IMR-90 (cell line): ENCODE results near the gene TMEM43. TPM values are rescaled to one million over a fixed set of nuclear protein-coding genes. Genes with fewer than 3 reads are reported as not detected.

Experiments used
- ATAC-seq: fragments of 200-7000 bp; cut with Tn5 transposase; 2 replicates; pipeline ENCODE4 v1.9.1; 2020; ENCODE audit warnings: low read depth, mild to moderate bottlenecking, moderate library complexity
- BruUV-seq: library from RNA; stranded (reverse); fragments of 400-500 nt; replicated peaks from 2 replicates; lab custom pipeline; 2021; lab: Mats Ljungman, UMichigan
- CTCF ChIA-PET: fragments of 300-600 bp; formaldehyde crosslinking; extraction: SDS; loops from one replicate; lab custom pipeline; 2021; ENCODE audit warnings: antibody characterized with exemption; lab: Yijun Ruan, JAX
- POLR2A ChIA-PET: fragments of 300-600 bp; sonication (Branson Sonifier 250); formaldehyde crosslinking; loops from one replicate; lab custom pipeline; 2022; ENCODE audit warnings: antibody characterized with exemption; ENCODE audit not compliant: unreplicated experiment; lab: Charles Lee
- DNase-seq: peaks from one replicate; pipeline ENCODE4 v3.0.0; 2013
- H2AFZ ChIP-seq: replicated peaks from 2 replicates; pipeline ENCODE3; 2013; ENCODE audit warnings: low read length, mild to moderate bottlenecking; ENCODE audit not compliant: poor library complexity
- H2AK5ac ChIP-seq: 2 replicates; pipeline ENCODE4 v1.6.1; 2013; ENCODE audit warnings: low read depth, low read length, inconsistent platforms
- H2AK9ac ChIP-seq: replicated peaks from 2 replicates; pipeline ENCODE3; 2013; ENCODE audit warnings: mild to moderate bottlenecking, low read depth, low read length, moderate library complexity; ENCODE audit not compliant: poor library complexity
- H2BK120ac ChIP-seq: 2 replicates; pipeline ENCODE4 v1.6.1; 2013; ENCODE audit warnings: low read depth, low read length, inconsistent platforms
- H2BK15ac ChIP-seq: 3 replicates; pipeline ENCODE4 v1.6.1; 2013; ENCODE audit warnings: low read depth, low read length, inconsistent platforms
- H2BK20ac ChIP-seq: 2 replicates; pipeline ENCODE4 v1.6.1; 2013; ENCODE audit warnings: low read depth, mild to moderate bottlenecking, inconsistent platforms, low read length, moderate library complexity
- H2BK5ac ChIP-seq: 2 replicates; pipeline ENCODE4 v1.6.1; 2013; ENCODE audit warnings: mild to moderate bottlenecking, low read depth, low read length, inconsistent platforms; ENCODE audit not compliant: poor library complexity, severe bottlenecking
- H3K14ac ChIP-seq: replicated peaks from 2 replicates; pipeline ENCODE4 v1.6.1; 2013; ENCODE audit warnings: low read depth, low read length, inconsistent platforms
- H3K18ac ChIP-seq: 2 replicates; pipeline ENCODE4 v1.6.1; 2013; ENCODE audit warnings: low read depth, low read length, control low read depth
- H3K23ac ChIP-seq: 2 replicates; pipeline ENCODE4 v1.6.1; 2013; ENCODE audit warnings: low read depth, low read length, inconsistent platforms
- H3K27ac ChIP-seq: 2 replicates; pipeline ENCODE4 v1.5.1; 2013; ENCODE audit warnings: mild to moderate bottlenecking, control low read depth, low read length; ENCODE audit not compliant: insufficient read depth
- H3K27me3 ChIP-seq: 2 replicates; pipeline ENCODE4 v1.6.1; 2013; ENCODE audit warnings: low read length; ENCODE audit not compliant: control insufficient read depth, insufficient read depth
- H3K36me3 ChIP-seq: 2 replicates; pipeline ENCODE4 v1.6.1; 2013; ENCODE audit warnings: low read length, mixed read lengths; ENCODE audit not compliant: control insufficient read depth, insufficient read depth
- H3K4ac ChIP-seq: 2 replicates; pipeline ENCODE4 v1.6.1; 2013; ENCODE audit warnings: low read depth, low read length, inconsistent platforms
- H3K4me1 ChIP-seq: 2 replicates; pipeline ENCODE4 v1.6.1; 2013; ENCODE audit warnings: low read length, mixed read lengths; ENCODE audit not compliant: control insufficient read depth, insufficient read depth
- H3K4me2 ChIP-seq: 2 replicates; pipeline ENCODE4 v1.6.1; 2013; ENCODE audit warnings: low read depth, mild to moderate bottlenecking, control low read depth, low read length, moderate library complexity
- H3K4me3 ChIP-seq: 2 replicates; pipeline ENCODE4 v1.5.1; 2013; ENCODE audit warnings: low read depth, mild to moderate bottlenecking, control low read depth, low read length, moderate library complexity; ENCODE audit not compliant: insufficient read depth
- H3K56ac ChIP-seq: 2 replicates; pipeline ENCODE4 v1.6.1; 2013; ENCODE audit warnings: low read length, inconsistent platforms; ENCODE audit not compliant: insufficient read depth; ENCODE audit errors: extremely low read depth
- H3K79me1 ChIP-seq, 2 experiments: 2 replicates each; pipeline ENCODE4 v1.6.1; 2013; ENCODE audit warnings: low read length in 2 of 2, inconsistent platforms in 1 of 2, low read depth in 1 of 2
- H3K9ac ChIP-seq: 2 replicates; pipeline ENCODE4 v1.6.1; 2013; ENCODE audit warnings: low read depth, low read length, control low read depth
- H3K9me1 ChIP-seq: 2 replicates; pipeline ENCODE4 v1.6.1; 2013; ENCODE audit warnings: low read length, inconsistent platforms; ENCODE audit not compliant: insufficient read depth
- H3K9me3 ChIP-seq: 2 replicates; pipeline ENCODE4 v1.6.1; 2013; ENCODE audit warnings: low read length; ENCODE audit not compliant: control insufficient read depth, insufficient read depth
- H4K20me1 ChIP-seq: 2 replicates; pipeline ENCODE4 v1.6.1; 2013; ENCODE audit warnings: low read length, inconsistent platforms; ENCODE audit not compliant: insufficient read depth
- H4K5ac ChIP-seq: 2 replicates; pipeline ENCODE4 v1.6.1; 2013; ENCODE audit warnings: mild to moderate bottlenecking, low read depth, low read length, control low read depth
- H4K8ac ChIP-seq, 2 experiments: 2 replicates each; pipeline ENCODE4 v1.6.1; 2013; ENCODE audit warnings: low read depth in 2 of 2, low read length in 2 of 2, control low read depth in 1 of 2, inconsistent platforms in 1 of 2
- H4K91ac ChIP-seq: 2 replicates; pipeline ENCODE4 v1.6.1; 2013; ENCODE audit warnings: low read depth, low read length, inconsistent platforms; ENCODE audit not compliant: insufficient read depth
- BHLHE40 ChIP-seq: fragments of 150-350 bp; IDR thresholded peaks from 2 replicates; pipeline ENCODE4 v1.6.1; 2016; ENCODE audit warnings: mild to moderate bottlenecking, low read depth, low read length
- CHD1 ChIP-seq: IDR thresholded peaks from 2 replicates; pipeline ENCODE4 v1.6.1; 2012; ENCODE audit warnings: low read depth, low read length, improper control_type of control experiment
- ELK1 ChIP-seq: fragments of 150-350 bp; IDR thresholded peaks from 2 replicates; pipeline ENCODE4 v1.6.1; 2016; ENCODE audit warnings: low read depth, mild to moderate bottlenecking, low read length, moderate library complexity, borderline replicate concordance
- FOS ChIP-seq: fragments of 150-350 bp; IDR thresholded peaks from 2 replicates; pipeline ENCODE4 v1.6.1; 2016; ENCODE audit warnings: low read depth, low read length
- MAFK ChIP-seq: IDR thresholded peaks from 2 replicates; pipeline ENCODE4 v1.6.1; 2012; ENCODE audit warnings: low read depth, low read length, improper control_type of control experiment
- MAZ ChIP-seq: IDR thresholded peaks from 2 replicates; pipeline ENCODE4 v1.6.1; 2012; ENCODE audit warnings: low read depth, mild to moderate bottlenecking, low read length, improper control_type of control experiment, moderate library complexity, borderline replicate concordance
- MXI1 ChIP-seq: IDR thresholded peaks from 2 replicates; pipeline ENCODE4 v1.6.1; 2012; ENCODE audit warnings: low read depth, mild to moderate bottlenecking, low read length, moderate library complexity, borderline replicate concordance
- NFE2L2 ChIP-seq: fragments of 150-350 bp; IDR thresholded peaks from 2 replicates; pipeline ENCODE4 v1.6.1; 2016; ENCODE audit warnings: low read depth, mild to moderate bottlenecking, low read length
- POLR2A ChIP-seq: IDR thresholded peaks from 2 replicates; pipeline ENCODE4 v1.6.1; 2012; ENCODE audit warnings: mild to moderate bottlenecking, low read depth, low read length
- RAD21 ChIP-seq: IDR thresholded peaks from 2 replicates; pipeline ENCODE4 v1.6.1; 2012; ENCODE audit warnings: low read length, improper control_type of control experiment
- RCOR1 ChIP-seq: IDR thresholded peaks from 2 replicates; pipeline ENCODE4 v1.6.1; 2012; ENCODE audit warnings: mild to moderate bottlenecking, low read length, improper control_type of control experiment; ENCODE audit not compliant: insufficient replicate concordance
- RFX5 ChIP-seq: IDR thresholded peaks from 2 replicates; pipeline ENCODE4 v1.8.0; 2012; ENCODE audit warnings: low read depth, mild to moderate bottlenecking, low read length, moderate library complexity
- SMC3 ChIP-seq: fragments of 150-350 bp; IDR thresholded peaks from 2 replicates; pipeline ENCODE4 v1.6.1; 2016; ENCODE audit warnings: low read depth, mild to moderate bottlenecking, antibody characterized with exemption, low read length, moderate library complexity
- WGBS, 2 experiments: methylation state at CpG; one replicate each; pipeline versions ENCODE4 v1.1.5 to v1.1.7; 2013; ENCODE audit warnings: missing lambda C conversion rate in 2 of 2; ENCODE audit not compliant: insufficient read length in 1 of 2; ENCODE audit errors: extremely low coverage in 2 of 2; 5-methylcytosine and 5-hydroxymethylcytosine counted together
- dilution Hi-C: fragments of 300-500 bp; cut with HindIII; formaldehyde crosslinking; loops from one replicate; pipeline ENCODE4 v1.14.3; 2018; ENCODE audit warnings: low sequenced_read_pairs; ENCODE audit not compliant: unreplicated experiment
- in situ Hi-C: fragments of 300-500 bp; cut with MboI; formaldehyde crosslinking; loops from 3 replicates; pipeline ENCODE4 v1.14.3; 2019; ENCODE audit warnings: low sequenced_read_pairs, inconsistent platforms, mixed read lengths
- intact Hi-C: fragments of 100-400 bp; cut with micrococcal nuclease; formaldehyde crosslinking; loops from 2 replicates; pipeline ENCODE4 v1.10.0; 2022
- polyA plus RNA-seq, 3 experiments: library from polyadenylated mRNA; depleted of rRNA; stranded (reverse); fragments of >200 nt; gene quantifications; 2 replicates each; pipeline ENCODE4 v1.2.3, GENCODE V29; 2012; ENCODE audit warnings: low replicate concordance in 1 of 3
- total RNA-seq: library from RNA; depleted of rRNA; stranded (reverse); fragments of >200 nt; gene quantifications from 2 replicates; pipeline ENCODE4 v1.2.3, GENCODE V29; 2012
- TF ChIP-seq, protein P1 (sequence below): fragments of 150-350 bp; IDR thresholded peaks from 2 replicates; pipeline ENCODE4 v1.6.1; 2017; ENCODE audit warnings: mild to moderate bottlenecking, antibody characterized with exemption, low read length, low read depth
- TF ChIP-seq, protein P2 (sequence below): conservative IDR thresholded peaks from 2 replicates; pipeline ENCODE4 v1.5.1; 2012; ENCODE audit warnings: mild to moderate bottlenecking, low read depth, low read length, improper control_type of control experiment

The TMEM43 gene
- total and polyA plus RNA-seq, 2 of the 4 experiments (the other 2 are of a cell fraction) = 109 to 114 TPM

GRCh38 chr3:14175383-14176037 is 50.7 kb downstream of the TMEM43 start:
- ATAC-seq (no peak), DNase-seq (peak; percentile 25)
- no peak overlapping the region for H2AK5ac ChIP-seq
- intact Hi-C loops = loop anchor here (5.0 kb wide), 1 partner anchor 278 kb away; no protein-coding TSS in a partner anchor
- no peaks in the 10 kb centered on the region; the same call in 1 of the 2 replicates for H3K9me1 ChIP-seq
- BruUV-seq = no TSS peak
- H3K9ac ChIP-seq = no peak overlapping the region
- H2BK5ac ChIP-seq = no peak overlapping the region
- no peak overlapping the region for H2BK20ac ChIP-seq
- 0 out of 2 replicates have a peak overlapping the region, but pooled peaks have one; percentile 14 for H3K23ac ChIP-seq
- H3K79me1 ChIP-seq = peaks cover 35 to 53% of the 10 kb centered on the region in 2 experiments
- H3K27ac ChIP-seq = no peak overlapping the region
- no peak overlapping the region for H3K56ac ChIP-seq
- H2BK120ac ChIP-seq = no peak overlapping the region
- H2BK15ac ChIP-seq = no peak overlapping the region
- H2AK9ac ChIP-seq = no peak overlapping the region
- H4K91ac ChIP-seq = no peak overlapping the region
- dilution Hi-C loops = no loop called here
- no peak overlapping the region for H4K5ac ChIP-seq
- ChIA-PET POLR2A (no interaction called here), CTCF (no interaction called here)
- no peak overlapping the region for H4K8ac ChIP-seq
- H3K36me3 ChIP-seq = peaks cover 17% of the 10 kb centered on the region
- no peaks in the 10 kb centered on the region for H3K9me3 ChIP-seq
- H3K27me3 ChIP-seq = no peaks in the 10 kb centered on the region
- H2AFZ ChIP-seq = no peak overlapping the region
- no peak overlapping the region for H3K14ac ChIP-seq
- in situ Hi-C loops = no loop called here
- H3K4me1 ChIP-seq = peaks cover 7% of the 10 kb centered on the region
- H4K20me1 ChIP-seq = peaks cover 7% of the 10 kb centered on the region; the same call in 1 of the 2 replicates
- no peak overlapping the region for H3K18ac ChIP-seq
- H3K4ac ChIP-seq = no peak overlapping the region
- 83% methylated on average over 1 of the region's 3 CpGs; no CpG with 5 or more reads in 1 of the 2 experiments for WGBS, 2 experiments
- H3K4me3 ChIP-seq = no peak overlapping the region
- H3K4me2 ChIP-seq = peak overlapping the region; percentile 28; the same call in 1 of the 2 replicates
- no peak for TF ChIP-seq MAZ
- TF ChIP-seq NFE2L2 = no peak
- TF ChIP-seq RCOR1 = no peak
- TF ChIP-seq MAFK = no peak
- TF ChIP-seq POLR2A = no peak
- no peak for TF ChIP-seq BHLHE40
- TF ChIP-seq, protein P1, sequence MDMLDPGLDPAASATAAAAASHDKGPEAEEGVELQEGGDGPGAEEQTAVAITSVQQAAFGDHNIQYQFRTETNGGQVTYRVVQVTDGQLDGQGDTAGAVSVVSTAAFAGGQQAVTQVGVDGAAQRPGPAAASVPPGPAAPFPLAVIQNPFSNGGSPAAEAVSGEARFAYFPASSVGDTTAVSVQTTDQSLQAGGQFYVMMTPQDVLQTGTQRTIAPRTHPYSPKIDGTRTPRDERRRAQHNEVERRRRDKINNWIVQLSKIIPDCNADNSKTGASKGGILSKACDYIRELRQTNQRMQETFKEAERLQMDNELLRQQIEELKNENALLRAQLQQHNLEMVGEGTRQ = no peak
- no peak for TF ChIP-seq MXI1
- no peak for TF ChIP-seq CHD1
- TF ChIP-seq RFX5 = no peak
- TF ChIP-seq SMC3 = no peak
- no peak for TF ChIP-seq RAD21
- TF ChIP-seq, protein P2, sequence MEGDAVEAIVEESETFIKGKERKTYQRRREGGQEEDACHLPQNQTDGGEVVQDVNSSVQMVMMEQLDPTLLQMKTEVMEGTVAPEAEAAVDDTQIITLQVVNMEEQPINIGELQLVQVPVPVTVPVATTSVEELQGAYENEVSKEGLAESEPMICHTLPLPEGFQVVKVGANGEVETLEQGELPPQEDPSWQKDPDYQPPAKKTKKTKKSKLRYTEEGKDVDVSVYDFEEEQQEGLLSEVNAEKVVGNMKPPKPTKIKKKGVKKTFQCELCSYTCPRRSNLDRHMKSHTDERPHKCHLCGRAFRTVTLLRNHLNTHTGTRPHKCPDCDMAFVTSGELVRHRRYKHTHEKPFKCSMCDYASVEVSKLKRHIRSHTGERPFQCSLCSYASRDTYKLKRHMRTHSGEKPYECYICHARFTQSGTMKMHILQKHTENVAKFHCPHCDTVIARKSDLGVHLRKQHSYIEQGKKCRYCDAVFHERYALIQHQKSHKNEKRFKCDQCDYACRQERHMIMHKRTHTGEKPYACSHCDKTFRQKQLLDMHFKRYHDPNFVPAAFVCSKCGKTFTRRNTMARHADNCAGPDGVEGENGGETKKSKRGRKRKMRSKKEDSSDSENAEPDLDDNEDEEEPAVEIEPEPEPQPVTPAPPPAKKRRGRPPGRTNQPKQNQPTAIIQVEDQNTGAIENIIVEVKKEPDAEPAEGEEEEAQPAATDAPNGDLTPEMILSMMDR = no peak
- no peak for TF ChIP-seq ELK1
- TF ChIP-seq FOS = no peak
